Mucosa of gallbladder (tissue), 1 donor: ENCODE results near the gene TMC7. TPM values are rescaled to one million over a fixed set of nuclear protein-coding genes. Genes with fewer than 3 reads are reported as not detected.

Experiments used
- DNase-seq: peaks from one replicate; pipeline ENCODE4 v3.0.0-alpha.2; 2020; ENCODE audit warnings: low spot score
- total RNA-seq: library from RNA; stranded (reverse); gene quantifications from one replicate; pipeline ENCODE4 v1.2.1, GENCODE V29; 2021
- donor health status: DM: no; HTN: no; CAD: no.

Gene TMC7
- total RNA-seq, 1 donor from 2014 or later = 1.4 TPM

DNA sequence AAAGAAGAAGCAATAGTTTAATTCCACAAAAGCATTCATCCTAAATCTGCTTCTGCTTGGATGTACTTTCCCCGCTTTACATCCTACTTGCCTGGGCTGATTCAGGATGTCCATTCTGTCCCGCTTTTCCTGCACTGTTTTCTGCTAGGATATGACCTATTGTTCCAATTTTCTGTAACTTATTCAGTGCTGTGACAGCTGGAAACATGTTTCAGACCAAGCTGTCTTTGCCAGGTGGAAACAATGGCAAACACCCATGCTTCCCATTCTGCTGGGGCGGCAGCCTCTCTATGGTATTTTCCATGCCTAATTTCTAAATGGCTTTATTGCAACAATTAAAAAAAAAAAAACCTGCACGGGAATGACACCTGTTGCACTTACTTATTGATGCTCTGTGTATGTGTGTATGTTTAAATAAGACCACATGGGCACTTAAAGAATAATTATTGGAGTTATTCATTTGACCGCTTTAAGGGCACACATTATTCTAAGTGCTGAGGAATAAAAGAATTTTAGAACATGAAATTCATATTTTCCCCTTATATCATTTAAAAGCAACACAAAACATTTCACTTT lies 104.7 kb downstream of the TMC7 start:
- DNase-seq = no peak

DNA sequence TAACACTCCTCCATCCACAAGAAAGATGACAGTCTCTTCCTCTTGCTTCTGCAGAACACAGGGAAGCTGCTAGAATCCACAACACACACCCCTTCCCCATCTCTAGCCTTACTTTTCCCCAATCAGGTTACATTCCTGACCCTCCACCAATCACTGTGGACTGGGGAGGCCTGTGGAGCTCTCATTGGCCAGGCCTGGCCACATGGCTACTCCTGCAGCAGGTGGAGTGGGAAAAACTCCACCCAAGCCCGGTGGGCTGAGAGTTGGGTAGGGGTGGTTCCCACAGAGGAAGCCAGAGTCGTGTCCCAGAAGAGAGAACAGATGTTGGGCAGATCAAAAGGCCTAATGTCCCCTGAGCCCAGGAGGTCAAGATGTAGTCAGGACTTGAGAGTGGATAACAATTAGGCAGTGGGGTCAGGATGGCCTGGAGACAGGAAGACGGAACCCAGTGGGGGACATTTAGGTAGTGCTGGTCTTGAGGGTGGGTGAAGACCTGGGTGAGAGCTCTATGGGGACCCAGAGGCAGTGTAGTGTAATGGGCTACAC lies 105.7 kb downstream of the TMC7 start:
- no peak for DNase-seq

GRCh38 chr16:19090916-19091315 lies 107.2 kb downstream of the TMC7 start:
- no peak for DNase-seq

- no peak for DNase-seq
Observed at GRCh38 chr16:19092653-19093410, 109.1 kb downstream of the TMC7 start.

DNA sequence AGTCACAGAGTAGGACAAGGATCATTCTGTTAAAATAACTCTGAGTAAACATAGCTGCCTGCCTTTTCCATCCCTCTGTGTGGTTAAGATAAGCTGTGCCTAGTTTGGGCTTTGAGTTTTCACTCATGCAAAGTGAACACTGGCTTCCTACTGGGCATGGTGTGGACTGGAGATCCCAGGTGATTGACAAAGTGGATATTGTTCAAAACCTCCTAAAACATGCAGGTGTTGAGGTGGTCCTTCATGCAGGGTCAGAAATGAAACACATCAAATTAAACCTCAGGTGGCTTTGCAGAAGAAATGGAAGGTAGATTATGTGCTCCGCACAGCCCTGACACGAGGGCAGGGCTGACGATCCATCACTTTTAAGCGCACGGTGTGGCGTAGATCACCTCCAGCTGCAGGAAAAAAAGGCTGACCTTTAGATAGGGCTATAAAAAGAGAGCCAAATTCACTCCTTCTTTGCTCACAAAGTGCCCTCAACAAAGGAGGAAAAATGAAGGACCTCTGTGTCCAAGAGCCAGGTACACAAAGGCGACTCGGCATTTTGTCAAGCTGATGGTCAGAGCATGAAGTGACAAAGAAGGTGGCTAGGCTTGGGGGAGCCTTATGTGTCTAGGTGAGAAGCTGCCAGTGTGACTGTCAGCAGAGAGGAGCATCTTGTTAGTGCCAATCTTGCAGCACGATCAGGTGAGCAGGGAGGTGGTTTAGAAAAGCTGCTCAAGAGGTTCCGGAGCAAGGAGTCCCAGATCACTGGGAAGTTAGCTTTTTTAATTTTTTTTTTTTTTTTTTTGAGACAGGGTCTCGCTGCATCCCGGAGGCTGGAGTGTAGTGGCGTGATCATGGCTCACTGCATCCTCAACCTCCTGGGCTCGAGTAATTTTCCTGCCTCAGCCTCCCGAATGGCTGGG lies 110.2 kb downstream of the TMC7 start:
- DNase-seq = no peak

- DNase-seq = no peak
Observed at GRCh38 chr16:19094542-19095365, 111.0 kb downstream of the TMC7 start.

GRCh38 chr16:19095654-19096053 lies 111.9 kb downstream of the TMC7 start:
- DNase-seq = no peak

DNA sequence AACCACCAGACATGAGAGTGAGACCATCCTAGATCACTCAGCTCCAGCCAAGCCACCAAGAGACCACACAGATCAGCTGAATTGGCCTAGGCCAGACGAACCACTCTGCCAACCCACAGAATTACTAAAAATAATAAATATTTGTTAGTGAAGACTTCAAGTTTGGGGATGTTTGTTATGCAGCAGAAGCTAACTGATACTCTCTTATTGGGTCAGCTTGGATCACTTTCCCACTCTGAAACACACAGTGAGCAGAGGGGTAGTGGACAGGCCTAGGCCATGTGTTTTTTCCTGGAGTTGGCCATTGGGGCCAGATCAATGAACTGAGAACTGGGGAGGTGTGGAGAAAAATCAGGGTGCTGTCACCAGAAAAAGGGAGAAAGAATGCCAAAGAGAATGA lies 114.4 kb downstream of the TMC7 start:
- DNase-seq = no peak

DNA sequence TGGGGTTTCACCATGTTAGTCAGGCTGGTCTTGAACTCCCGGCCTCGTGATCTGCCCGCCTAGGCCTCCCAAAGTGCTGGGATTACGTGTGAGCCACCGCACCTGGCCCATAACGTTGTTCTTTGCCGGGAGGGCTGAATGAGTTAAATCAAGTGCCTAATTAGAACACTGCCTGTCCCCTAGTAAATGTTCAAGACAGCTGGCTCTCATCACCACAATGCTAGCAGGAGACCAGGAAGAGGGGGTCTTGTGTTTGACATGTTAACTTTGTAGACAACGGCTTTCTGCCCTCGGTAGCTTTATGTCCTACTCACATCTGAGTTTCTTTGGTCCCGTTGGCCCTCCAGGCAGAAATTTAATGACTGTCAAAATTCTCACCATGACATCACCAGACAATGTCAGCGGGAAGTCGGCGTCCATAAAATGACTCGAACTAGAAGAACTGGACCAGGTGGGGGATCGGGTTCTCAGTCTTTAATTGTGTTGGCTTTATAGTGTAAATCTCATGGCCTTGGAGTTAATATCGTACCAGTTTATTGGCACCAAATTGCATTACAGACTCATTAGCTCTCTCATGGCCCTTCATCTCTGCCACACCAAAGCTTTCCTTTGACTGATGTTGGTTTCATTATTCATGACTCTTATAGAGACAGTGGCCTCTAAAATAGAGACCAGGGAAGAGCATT lies 118.6 kb downstream of the TMC7 start:
- no peak for DNase-seq

GRCh38 chr16:19104607-19105006 lies 120.9 kb downstream of the TMC7 start:
- no peak for DNase-seq

- DNase-seq = no peak
Observed at GRCh38 chr16:19105131-19105530, 121.4 kb downstream of the TMC7 start.

- no peak for DNase-seq
Observed at GRCh38 chr16:19105891-19106624, 122.3 kb downstream of the TMC7 start.

GRCh38 chr16:19106625-19107020 lies 122.9 kb downstream of the TMC7 start:
- DNase-seq = no peak

DNA sequence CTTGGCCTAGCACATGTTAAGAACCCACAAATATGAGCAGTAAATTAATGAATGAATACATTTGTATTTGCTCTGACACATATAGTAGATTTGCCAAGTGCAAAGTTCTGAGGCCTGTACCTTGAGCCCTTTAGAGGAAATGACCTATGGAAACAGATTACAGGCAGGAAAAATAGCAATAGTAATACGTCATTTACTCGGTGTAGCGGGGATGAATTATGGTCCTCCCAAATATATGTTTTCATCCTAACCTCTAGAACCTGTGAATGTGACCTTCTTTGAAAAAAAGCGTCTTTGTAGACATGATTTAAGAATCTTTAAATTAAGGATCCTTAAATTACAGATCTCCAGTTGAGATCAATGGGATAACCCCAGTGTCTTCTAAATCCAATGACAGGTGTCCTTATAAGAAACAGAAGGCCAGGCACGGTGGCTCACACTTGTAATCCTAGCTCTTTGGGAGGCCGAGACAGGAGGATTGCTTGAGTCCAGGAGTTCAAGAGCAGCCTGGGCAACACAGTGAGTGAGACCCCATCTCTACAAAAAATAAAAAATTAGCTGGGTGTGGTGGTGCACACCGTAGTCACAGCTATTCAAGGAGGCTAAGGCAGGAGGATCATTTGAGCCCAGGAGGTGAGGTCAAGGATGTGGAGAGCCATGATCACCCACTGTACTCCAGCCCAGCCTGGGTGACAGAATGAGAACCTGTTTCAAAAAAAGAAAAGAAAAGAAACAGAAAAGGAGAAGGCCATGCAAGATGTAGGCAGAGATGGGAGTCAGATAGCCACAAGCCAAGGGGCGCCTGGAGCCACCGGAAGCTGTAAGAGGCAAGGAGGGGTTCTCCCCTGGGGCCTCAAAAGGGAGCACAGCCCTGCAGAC lies 124.9 kb downstream of the TMC7 start:
- no peak for DNase-seq

DNA sequence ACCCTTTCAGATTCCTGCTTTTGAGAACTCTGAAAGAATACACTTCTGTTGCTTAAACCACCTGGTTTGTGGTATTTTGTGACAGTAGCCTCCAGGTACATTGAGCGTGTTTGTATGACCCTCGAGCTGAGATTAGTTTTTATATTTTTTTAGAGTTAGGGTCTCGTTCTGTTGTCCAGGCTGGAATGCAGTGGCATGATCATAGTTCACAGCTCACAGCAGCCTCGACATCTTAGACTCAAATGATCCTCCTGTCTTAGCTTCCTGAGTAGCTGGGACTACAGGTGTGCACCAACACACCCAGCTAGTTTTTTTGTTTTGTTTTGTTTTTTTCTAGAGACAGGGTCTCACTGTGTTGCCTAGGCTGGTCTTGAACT lies 125.5 kb downstream of the TMC7 start:
- DNase-seq = no peak

DNA sequence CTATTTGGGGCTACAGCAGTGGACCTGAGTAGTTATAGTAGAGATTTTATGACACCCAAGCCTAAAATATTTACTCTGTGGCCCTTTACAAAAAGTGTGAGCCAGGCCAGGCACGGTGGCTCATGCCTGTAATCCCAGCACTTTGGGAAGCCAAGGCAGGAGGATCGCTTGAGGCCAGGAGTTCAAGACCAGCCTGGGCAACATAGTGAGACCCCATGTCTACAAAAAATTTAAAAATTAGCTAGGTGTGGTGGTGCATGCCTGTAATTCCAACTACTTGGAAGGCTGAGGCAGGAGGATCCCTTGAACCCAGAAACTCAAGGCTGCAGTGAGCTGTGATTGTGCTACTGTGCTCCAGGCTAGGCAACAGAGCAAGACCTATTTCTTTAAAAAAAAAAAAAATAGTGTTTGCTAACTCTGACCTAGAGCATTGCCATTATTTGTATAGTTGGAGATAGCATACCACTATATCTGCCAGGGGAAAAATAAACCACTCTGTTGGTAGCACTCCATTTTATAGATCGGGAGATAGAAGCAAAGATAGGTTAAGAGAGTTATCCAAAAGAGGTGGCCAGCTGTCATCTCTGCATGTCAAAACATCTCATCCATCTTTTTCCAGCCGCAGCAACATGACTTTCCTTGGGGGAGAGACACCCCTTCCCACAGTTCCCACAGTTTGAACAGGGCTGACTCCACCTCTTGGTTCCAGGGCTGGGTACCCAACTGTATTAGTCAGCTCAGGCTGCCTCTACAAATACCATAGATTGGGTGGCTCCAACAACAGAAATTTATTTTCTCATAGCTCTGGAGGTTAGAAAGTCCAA lies 127.0 kb downstream of the TMC7 start:
- DNase-seq = no peak

DNA sequence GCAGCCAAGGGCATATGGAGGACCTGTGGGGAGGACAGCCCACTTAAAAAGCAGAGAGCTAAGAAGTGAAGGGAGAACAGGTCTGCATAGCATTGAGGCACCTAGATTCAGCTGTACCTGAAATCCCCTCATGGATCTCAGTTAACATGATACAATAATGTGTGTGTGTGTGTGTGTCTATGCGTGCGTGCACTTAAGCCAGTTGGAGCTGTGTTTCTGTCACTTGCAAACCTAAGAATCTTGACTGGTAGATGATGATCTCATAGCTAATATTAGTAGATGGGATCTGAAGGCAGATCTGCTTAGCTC lies 128.3 kb downstream of the TMC7 start:
- no peak for DNase-seq
